NCI-H1694 (cell line): ENCODE results near the gene FRG2C.
"Not testable (repeated sequence)": the region's sequence is repeated elsewhere in the genome, so short reads cannot be mapped to it uniquely, and the experiment has no call there.

Source experiments
- DNase-seq: peaks from one replicate; lab custom pipeline; 2025; lab: John Stamatoyannopoulos, UW

The FRG2C gene

GRCh38 chr3:75669348-75670297 lies 5.5 kb downstream of the FRG2C start:
- DNase-seq, result not testable (repeated sequence)

- DNase-seq, result not testable (repeated sequence)
Observed at GRCh38 chr3:75670298-75671286, 6.5 kb downstream of the FRG2C start.

GRCh38 chr3:75671287-75672139 lies 7.4 kb downstream of the FRG2C start:
- DNase-seq, result not testable (repeated sequence)

DNA sequence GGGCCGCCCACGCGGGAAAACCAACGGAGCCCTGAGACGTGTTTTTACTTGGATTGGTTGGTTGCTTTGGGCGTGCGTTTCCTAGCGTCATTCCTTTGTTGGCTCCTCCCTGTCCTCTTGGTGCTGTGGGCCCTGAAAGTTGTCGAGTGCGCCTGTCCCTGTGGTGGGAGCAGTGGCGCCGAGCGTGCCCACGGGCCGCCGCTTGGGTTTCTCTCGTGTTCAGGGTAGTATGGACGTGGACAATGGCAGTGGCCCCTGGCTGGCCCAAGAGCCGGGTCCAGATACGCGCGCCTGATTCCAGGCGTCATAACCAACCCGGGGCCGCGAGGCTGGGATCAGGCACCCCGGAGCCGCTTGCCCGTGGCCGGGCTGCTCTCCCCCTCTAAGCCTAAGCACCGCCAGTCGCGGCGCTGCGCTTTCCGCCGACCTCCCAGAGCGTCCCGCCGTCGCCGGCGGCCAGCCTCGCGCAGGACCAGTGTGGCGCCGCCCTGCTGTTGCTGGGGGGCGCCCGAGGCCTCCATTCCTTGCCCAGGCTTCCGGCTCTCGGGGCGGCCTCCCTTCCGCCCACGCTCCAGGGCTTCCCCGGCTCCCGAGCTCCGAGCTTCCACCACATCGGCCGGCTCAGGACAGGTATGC lies 8.1 kb downstream of the FRG2C start:
- DNase-seq, result not testable (repeated sequence)

GRCh38 chr3:75683965-75684364 lies 19.8 kb downstream of the FRG2C start:
- not testable (repeated sequence) for DNase-seq

- DNase-seq, result no peak
Observed at GRCh38 chr3:75687323-75687722, 23.2 kb downstream of the FRG2C start.

DNA sequence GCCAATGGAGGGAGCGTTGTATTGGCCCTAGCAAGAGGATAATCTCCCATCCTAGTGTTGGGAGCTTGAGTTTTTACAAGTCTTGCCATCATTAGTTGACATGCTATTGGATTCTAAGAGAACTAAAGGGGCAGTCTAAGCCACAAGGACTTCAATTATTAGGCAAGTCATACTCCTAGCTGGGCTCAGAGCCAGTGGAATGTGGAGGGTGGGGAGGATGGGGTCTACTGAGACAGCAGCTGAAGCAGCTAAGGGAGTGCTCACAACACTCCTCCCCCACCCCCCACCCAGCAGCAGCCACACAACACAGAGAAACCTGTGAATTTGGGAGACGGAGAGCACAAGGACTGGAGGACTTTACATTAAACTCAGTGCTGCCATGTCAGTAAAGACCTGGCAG lies 27.9 kb downstream of the FRG2C start:
- no peak for DNase-seq
